Parathyroid adenoma (tissue), 2 donors: Measurements from ENCODE around the gene KLHDC7B.

Experiments used
- H2AFZ ChIP-seq: fragments of 300-600 bp; sonication (generic); one replicate; pipeline ENCODE4 v1.7.0; 2017; ENCODE audit warnings: antibody characterized with exemption, mild to moderate bottlenecking
- H3K27ac ChIP-seq: fragments of 300-600 bp; sonication (generic); one replicate; pipeline ENCODE4 v1.7.0; 2017
- H3K27me3 ChIP-seq: fragments of 300-600 bp; sonication (generic); one replicate; pipeline ENCODE4 v1.7.0; 2017; ENCODE audit warnings: low read length; ENCODE audit not compliant: control insufficient read depth, insufficient read depth
- H3K36me3 ChIP-seq: fragments of 300-600 bp; sonication (generic); one replicate; pipeline ENCODE4 v1.7.0; 2017; ENCODE audit warnings: low read length; ENCODE audit not compliant: control insufficient read depth, insufficient read depth
- H3K4me1 ChIP-seq: fragments of 300-600 bp; sonication (generic); one replicate; pipeline ENCODE4 v1.7.0; 2017; ENCODE audit warnings: control low read depth
- H3K4me2 ChIP-seq: fragments of 300-600 bp; sonication (generic); one replicate; pipeline ENCODE4 v1.7.0; 2017; ENCODE audit warnings: low read length
- H3K4me3 ChIP-seq: fragments of 300-600 bp; sonication (generic); one replicate; pipeline ENCODE4 v1.7.0; 2017; ENCODE audit warnings: low read depth, low read length
- H3K79me2 ChIP-seq: fragments of 300-600 bp; sonication (generic); one replicate; pipeline ENCODE4 v1.7.0; 2017; ENCODE audit warnings: control low read depth
- H3K9ac ChIP-seq: fragments of 300-600 bp; sonication (generic); one replicate; pipeline ENCODE4 v1.7.0; 2017; ENCODE audit warnings: mild to moderate bottlenecking
- H3K9me3 ChIP-seq: fragments of 300-600 bp; sonication (generic); one replicate; pipeline ENCODE4 v1.7.0; 2017; ENCODE audit warnings: low read length; ENCODE audit not compliant: control insufficient read depth
- CTCF ChIP-seq: fragments of 300-600 bp; sonication (generic); IDR thresholded peaks from one replicate; pipeline ENCODE4 v1.7.0; 2017; ENCODE audit warnings: antibody characterized with exemption, mild to moderate bottlenecking
- donor health status: primary hyperparathyroidism.

Gene KLHDC7B

GRCh38 chr22:50520826-50521453 lies 24.8 kb upstream of the KLHDC7B start:
- Histone ChIP-seq H3K4me1 (no peaks in the 10 kb centered on the region), H3K79me2 (peaks cover 17% of the 10 kb centered on the region), H3K9me3 (no peaks in the 10 kb centered on the region), H3K27me3 (no peaks in the 10 kb centered on the region), H2AFZ (no peak overlapping the region), H3K36me3 (no peaks in the 10 kb centered on the region), H3K27ac (no peak overlapping the region), H3K4me3 (no peak overlapping the region), H3K4me2 (no peak overlapping the region), H3K9ac (no peak overlapping the region)
- TF ChIP-seq CTCF: no peak

- Histone ChIP-seq H2AFZ (no peak overlapping the region), H3K9ac (no peak overlapping the region), H3K79me2 (peaks cover 12% of the 10 kb centered on the region), H3K4me2 (no peak overlapping the region), H3K27ac (no peak overlapping the region), H3K36me3 (no peaks in the 10 kb centered on the region), H3K4me1 (no peaks in the 10 kb centered on the region), H3K27me3 (no peaks in the 10 kb centered on the region), H3K4me3 (no peak overlapping the region), H3K9me3 (no peaks in the 10 kb centered on the region)
- no peak for TF ChIP-seq CTCF
These were observed 24.0 kb upstream of the KLHDC7B start for GRCh38 chr22:50521710-50522109.

GRCh38 chr22:50522208-50522805 lies 23.4 kb upstream of the KLHDC7B start:
- H3K9ac ChIP-seq: no peak overlapping the region
- no peak overlapping the region for H3K27ac ChIP-seq
- no peaks in the 10 kb centered on the region for H3K9me3 ChIP-seq
- peaks cover 6% of the 10 kb centered on the region for H3K79me2 ChIP-seq
- no peaks in the 10 kb centered on the region for H3K27me3 ChIP-seq
- peaks cover 4% of the 10 kb centered on the region for H3K4me1 ChIP-seq
- no peaks in the 10 kb centered on the region for H3K36me3 ChIP-seq
- no peak for TF ChIP-seq CTCF
- H2AFZ ChIP-seq: no peak overlapping the region
- no peak overlapping the region for H3K4me2 ChIP-seq
- no peak overlapping the region for H3K4me3 ChIP-seq

- H3K9ac ChIP-seq: no peak overlapping the region
- no peak overlapping the region for H3K4me3 ChIP-seq
- H3K27me3 ChIP-seq: no peaks in the 10 kb centered on the region
- H3K4me2 ChIP-seq: no peak overlapping the region
- no peak overlapping the region for H2AFZ ChIP-seq
- TF ChIP-seq CTCF: no peak
- H3K27ac ChIP-seq: no peak overlapping the region
- H3K4me1 ChIP-seq: peaks cover 4% of the 10 kb centered on the region
- H3K36me3 ChIP-seq: no peaks in the 10 kb centered on the region
- H3K79me2 ChIP-seq: peaks cover under 1% of the 10 kb centered on the region
- no peaks in the 10 kb centered on the region for H3K9me3 ChIP-seq
These were observed 22.8 kb upstream of the KLHDC7B start for GRCh38 chr22:50522806-50523438.
